HepG2 (cell line): ENCODE data around the gene OR11L1. TPM values are rescaled to one million over a fixed set of nuclear protein-coding genes. Genes with fewer than 3 reads are reported as not detected.

Experiments
- AKAP8 ChIP-seq: sonication (generic); formaldehyde crosslinking; IDR thresholded peaks from 2 replicates; pipeline ENCODE4 v1.5.1; 2020; ENCODE audit warnings: mild to moderate bottlenecking, missing genetic modification reagents
- ARID4A ChIP-seq: sonication (generic); formaldehyde crosslinking; IDR thresholded peaks from 2 replicates; pipeline ENCODE4 v1.5.0; 2020; ENCODE audit warnings: mild to moderate bottlenecking, missing genetic modification reagents, borderline replicate concordance
- CBX5 ChIP-seq: sonication (generic); formaldehyde crosslinking; IDR thresholded peaks from 2 replicates; pipeline ENCODE4 v1.4.0; 2020; ENCODE audit warnings: missing genetic modification reagents, borderline replicate concordance
- ZNF646 ChIP-seq: sonication (generic); formaldehyde crosslinking; IDR thresholded peaks from 2 replicates; pipeline ENCODE4 v1.9.0; 2021; ENCODE audit warnings: mild to moderate bottlenecking, missing genetic modification reagents
- polyA plus RNA-seq, 8 experiments: library from polyadenylated mRNA; depleted of rRNA in 3 of 8; stranded (reverse) in 7 of 8; unstranded in 1 of 8; fragments of >200 nt; fragmentation: Illumina TruSeq in 4 of 8; extraction: Trizol in 4 of 8; gene quantifications; 2 replicates each; pipeline versions ENCODE4 v1.2.1 to v1.2.3, GENCODE V29; 2011 to 2016; ENCODE audit warnings: low read depth in 4 of 8, missing spikeins in 1 of 8, mixed read lengths in 1 of 8; ENCODE audit not compliant: insufficient read depth in 1 of 8
- total RNA-seq, 5 experiments: library from RNA; depleted of rRNA; stranded (reverse); fragments of >200 nt; fragmentation: Illumina TruSeq; extraction: Trizol; gene quantifications; 2 replicates each; pipeline ENCODE4 v1.2.3, GENCODE V29; 2016; ENCODE audit warnings: low read depth in 1 of 5

OR11L1 gene
- total and polyA plus RNA-seq, 2 of the 13 experiments (the other 11 are each of a cell fraction or from before 2014, with no cell fraction given): not detected

- TF ChIP-seq ARID4A (CRISPR knock-in tag) (no peak), CBX5 (no peak), AKAP8 (CRISPR knock-in tag) (no peak), ZNF646 (no peak)
Observed at GRCh38 chr1:247857069-247857984, 15.6 kb upstream of the OR11L1 start, which contains the start of gene TRIM58 (continued).
